HG03469 (cell line): ENCODE data around the gene BCL2L13.

Source experiments
- ATAC-seq: cut with Tn5 transposase; IDR thresholded peaks from one replicate; pipeline ENCODE4 v1.9.1; 2021; ENCODE audit warnings: mild to moderate bottlenecking, moderate library complexity, moderate number of reproducible peaks; ENCODE audit not compliant: unreplicated experiment

Gene BCL2L13, protein sequence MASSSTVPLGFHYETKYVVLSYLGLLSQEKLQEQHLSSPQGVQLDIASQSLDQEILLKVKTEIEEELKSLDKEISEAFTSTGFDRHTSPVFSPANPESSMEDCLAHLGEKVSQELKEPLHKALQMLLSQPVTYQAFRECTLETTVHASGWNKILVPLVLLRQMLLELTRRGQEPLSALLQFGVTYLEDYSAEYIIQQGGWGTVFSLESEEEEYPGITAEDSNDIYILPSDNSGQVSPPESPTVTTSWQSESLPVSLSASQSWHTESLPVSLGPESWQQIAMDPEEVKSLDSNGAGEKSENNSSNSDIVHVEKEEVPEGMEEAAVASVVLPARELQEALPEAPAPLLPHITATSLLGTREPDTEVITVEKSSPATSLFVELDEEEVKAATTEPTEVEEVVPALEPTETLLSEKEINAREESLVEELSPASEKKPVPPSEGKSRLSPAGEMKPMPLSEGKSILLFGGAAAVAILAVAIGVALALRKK

GRCh38 chr22:17638432-17639246 lies at the start of gene BCL2L13:
Gene BCL2L13 (plus strand): TSS chr22:17638757. CDS start chr22:17655712, 16,955 bp downstream.
- peak; percentile 71 for ATAC-seq

DNA sequence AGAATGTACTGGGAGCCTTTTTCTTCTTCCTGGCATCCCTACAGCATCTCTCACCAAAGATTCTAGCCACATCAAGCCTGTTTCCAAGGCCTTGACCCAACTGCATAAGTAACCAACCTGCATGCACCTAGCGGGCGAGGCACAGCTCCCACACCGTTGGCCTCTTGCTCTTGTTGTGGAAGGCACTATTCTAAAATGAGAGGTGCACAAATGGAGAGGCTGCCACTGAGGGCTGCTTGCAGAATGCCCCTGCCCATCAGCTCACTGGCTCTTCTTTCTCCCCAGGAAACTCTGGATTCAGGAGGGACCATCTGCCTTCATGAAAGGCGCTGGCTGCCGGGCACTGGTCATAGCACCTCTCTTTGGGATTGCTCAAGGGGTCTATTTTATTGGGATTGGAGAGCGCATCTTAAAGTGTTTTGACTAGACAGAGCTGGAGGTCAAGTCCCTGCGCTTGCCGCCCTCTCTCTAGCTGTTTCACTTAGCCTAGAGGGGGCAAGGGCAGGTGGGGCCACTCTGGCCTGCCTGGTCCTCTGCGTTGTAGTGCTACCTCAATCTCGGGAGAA lies 48.7 kb upstream of the BCL2L13 start:
- ATAC-seq: no peak

- no peak for ATAC-seq
Measured at GRCh38 chr22:17590586-17590985, 48.0 kb upstream of the BCL2L13 start.

GRCh38 chr22:17592201-17592600 lies 46.4 kb upstream of the BCL2L13 start:
- ATAC-seq: no peak

DNA sequence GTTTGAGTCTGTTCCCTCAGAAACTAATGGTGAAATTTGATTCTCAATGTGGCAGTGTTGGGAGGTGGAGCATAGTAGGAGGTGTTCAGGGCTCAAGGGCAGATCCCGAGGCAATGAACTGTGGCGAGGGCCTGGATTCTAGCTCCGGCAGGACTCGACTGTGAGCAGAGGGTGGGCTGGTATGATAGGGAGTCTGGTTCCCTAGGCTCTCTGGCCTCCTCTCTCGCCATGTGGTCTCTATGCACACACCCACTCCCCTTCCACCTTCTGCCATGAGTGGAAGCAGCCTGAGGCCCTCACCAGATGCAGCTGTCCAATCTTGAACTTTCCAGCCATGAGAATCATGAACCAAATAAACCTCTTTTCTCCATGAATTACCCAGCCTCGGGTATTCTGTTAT lies 42.3 kb upstream of the BCL2L13 start:
- ATAC-seq: no peak

DNA sequence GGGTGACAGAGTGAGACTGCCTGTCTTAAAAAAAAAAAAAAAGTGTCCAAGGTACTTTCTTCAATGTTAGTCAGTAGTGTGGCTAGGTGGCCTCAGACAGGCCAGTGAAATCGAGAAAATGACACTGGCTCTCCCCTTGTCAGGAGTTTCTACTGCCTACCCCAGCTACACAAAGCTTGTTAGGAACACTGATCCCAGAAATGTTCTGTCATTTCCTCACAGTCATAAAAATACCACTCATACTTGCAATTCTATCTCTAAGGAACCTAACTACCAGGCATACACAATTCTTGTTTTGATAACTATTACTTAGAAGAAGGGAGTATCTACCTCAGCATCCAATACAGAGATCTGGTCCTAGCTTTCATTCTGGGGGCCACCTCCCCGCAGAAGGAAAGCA lies 41.3 kb upstream of the BCL2L13 start:
- ATAC-seq: no peak

DNA sequence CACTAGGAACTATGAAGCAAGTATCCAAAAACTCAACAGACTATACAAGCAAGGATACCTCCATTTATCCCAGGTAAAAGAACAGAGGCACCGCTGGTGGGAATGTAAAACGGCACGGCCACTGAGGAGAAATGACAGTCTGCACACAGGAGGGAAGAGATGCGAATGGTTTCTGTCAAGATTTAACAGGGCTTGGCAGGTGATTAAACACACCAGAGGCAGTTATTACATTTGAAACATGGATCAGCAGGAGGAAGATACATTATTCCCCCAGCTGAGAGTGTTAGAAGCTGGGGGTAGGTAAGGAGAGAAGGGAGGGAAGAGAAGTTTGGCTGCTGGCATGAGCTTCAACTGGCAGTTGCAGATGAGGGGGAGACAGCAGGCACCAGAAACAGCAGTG lies 40.2 kb upstream of the BCL2L13 start:
- ATAC-seq: no peak

GRCh38 chr22:17601031-17601430 lies 37.5 kb upstream of the BCL2L13 start:
- no peak for ATAC-seq

- ATAC-seq: no peak
Measured at GRCh38 chr22:17603668-17604067, 34.9 kb upstream of the BCL2L13 start.

DNA sequence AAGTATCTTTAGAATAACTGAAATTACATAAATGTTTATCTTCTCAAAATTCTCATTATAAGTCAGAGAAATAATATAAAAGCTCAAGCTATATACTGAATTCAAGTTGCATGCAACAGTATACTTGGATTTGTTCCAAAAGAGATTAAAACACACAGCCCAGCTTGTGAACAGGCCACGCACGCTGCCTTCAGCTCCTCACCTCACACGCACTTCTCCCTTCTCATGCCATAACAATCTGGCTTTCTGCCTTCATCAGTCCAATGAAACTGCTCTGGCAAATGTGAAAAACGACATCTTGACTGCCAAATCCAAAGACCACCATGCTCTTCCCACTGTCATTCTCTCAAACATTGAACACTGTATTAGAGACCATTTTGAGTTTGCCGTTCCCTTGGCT lies 32.1 kb upstream of the BCL2L13 start:
- ATAC-seq: no peak

GRCh38 chr22:17607891-17608521 lies 30.6 kb upstream of the BCL2L13 start:
- ATAC-seq: no peak

DNA sequence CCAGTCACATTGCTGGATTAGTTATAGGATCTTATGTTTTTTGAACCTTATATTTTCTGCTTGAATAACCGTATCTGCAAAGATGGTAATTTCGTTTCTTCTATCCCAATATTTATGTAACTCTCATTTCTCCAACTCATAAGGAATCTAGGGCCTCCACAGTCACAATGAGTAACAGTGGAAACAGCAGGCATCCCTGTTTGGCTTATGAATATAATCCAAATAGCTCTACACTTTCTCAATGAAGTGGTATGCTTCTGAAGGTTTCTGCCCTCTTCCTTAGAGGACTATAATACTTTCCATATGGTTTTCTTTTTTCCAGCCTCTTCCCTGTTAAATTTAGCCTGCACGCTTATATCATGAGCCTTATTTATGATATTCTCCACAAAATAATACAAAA lies 26.5 kb upstream of the BCL2L13 start:
- ATAC-seq: no peak

DNA sequence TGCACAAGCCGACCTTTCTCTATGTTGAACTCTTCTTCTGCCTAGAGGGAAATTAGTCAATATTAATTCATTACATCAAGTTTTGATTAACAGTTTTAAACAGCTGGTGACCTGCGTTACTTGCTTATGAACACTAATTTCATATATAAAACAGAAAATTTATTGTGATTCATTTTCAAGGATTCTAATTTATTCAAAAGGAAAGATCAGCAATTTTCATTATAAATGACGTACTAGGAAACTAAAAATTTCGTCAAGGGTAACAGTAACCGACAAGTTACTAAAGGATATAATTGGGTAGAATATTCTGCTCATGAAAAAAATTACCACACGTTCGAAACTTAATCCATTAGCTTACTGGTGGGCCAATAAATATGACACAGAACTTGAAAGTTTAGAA lies 25.3 kb upstream of the BCL2L13 start:
- ATAC-seq: no peak

GRCh38 chr22:17627961-17628405 lies 10.6 kb upstream of the BCL2L13 start:
- no peak for ATAC-seq

- ATAC-seq: peak; percentile 89
Measured at GRCh38 chr22:17628406-17629172, 10.0 kb upstream of the BCL2L13 start, which contains the start of gene ATP6V1E1. Gene ATP6V1E1 (minus strand): TSS chr22:17628749. CDS start chr22:17628635, 114 bp downstream.

DNA sequence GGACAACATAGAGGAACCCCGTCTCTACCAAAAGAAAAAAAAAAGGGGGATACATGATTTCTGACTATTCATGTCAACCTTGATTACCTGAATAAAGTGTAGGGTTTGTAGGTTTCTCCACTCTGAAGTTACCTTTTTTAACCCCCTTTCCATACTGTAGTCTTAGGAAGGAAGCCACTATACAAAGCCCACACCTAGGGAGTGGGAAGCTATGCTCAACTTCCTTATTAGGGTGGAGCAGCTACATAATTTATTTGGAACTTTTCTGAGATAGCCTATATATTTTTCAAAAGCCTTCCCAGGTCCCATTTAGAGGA lies 9.4 kb upstream of the BCL2L13 start:
- ATAC-seq: no peak

DNA sequence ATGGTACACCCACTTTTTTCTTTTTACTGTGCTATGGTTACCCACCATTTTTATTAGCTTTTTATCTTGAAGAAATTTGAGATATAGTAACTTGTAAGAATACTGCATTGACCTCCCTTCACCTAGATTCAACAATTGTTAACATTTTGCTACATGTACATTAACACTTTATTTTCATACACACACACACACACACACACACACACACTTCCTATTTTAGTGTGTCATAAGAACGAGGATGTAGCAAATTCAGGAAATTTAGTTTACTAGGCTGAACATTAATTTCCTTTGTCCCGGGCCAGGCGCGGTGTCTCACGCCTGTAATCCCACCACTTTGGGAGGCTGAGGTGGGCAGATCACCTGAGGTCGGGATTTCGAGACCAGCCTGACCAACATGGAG lies 8.9 kb upstream of the BCL2L13 start:
- no peak for ATAC-seq

DNA sequence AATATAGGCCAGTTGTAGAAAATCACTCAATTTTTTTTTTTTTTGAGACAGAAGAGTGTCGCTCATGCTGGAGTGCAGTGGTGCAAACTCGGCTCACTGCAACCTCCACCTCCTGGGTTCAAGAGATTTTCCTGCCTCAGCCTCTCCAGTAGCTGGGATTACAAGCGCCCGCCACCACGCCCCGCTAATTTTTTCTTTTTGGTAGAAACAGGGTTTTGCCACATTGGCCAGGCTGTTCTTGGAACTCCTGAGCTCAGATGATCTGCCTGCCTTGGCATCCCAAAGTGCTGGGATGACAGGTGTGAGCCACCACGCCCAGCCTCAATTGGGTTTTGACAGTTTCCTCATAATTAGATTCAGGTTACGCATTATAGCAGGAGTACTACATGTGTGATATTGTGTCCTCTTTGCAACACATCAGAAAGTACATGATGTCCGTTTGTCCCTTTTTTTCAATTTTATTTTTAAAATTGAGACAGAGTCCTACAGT lies 7.4 kb upstream of the BCL2L13 start:
- ATAC-seq: no peak

GRCh38 chr22:17633217-17633997 lies 5.2 kb upstream of the BCL2L13 start:
- ATAC-seq: no peak

- no peak for ATAC-seq
Measured at GRCh38 chr22:17633998-17634323, 4.6 kb upstream of the BCL2L13 start.
